WERI-Rb-1 (cell line): ENCODE results near the gene SYNDIG1L.

ENCODE experiments used
- DNase-seq: peaks from one replicate; pipeline ENCODE4 v3.0.0-alpha.2; 2020
- H3K27ac ChIP-seq: fragments of 250-450 bp; sonication (Bioruptor Pico); 2 replicates; pipeline ENCODE4 v1.5.1; 2020; ENCODE audit warnings: mild to moderate bottlenecking, moderate library complexity
- H3K27me3 ChIP-seq: fragments of 250-450 bp; sonication (Bioruptor Pico); 2 replicates; pipeline ENCODE4 v1.5.1; 2021; ENCODE audit warnings: mild to moderate bottlenecking, low read depth, moderate library complexity; ENCODE audit not compliant: insufficient read depth, severe bottlenecking
- H3K36me3 ChIP-seq: fragments of 250-450 bp; sonication (Bioruptor Pico); 2 replicates; pipeline ENCODE4 v1.5.1; 2020; ENCODE audit warnings: mild to moderate bottlenecking, moderate library complexity
- H3K4me3 ChIP-seq: 2 replicates; pipeline ENCODE4 v1.5.1; 2011; ENCODE audit warnings: low read depth, mild to moderate bottlenecking, control low read depth, low read length
- H3K9me3 ChIP-seq: fragments of 250-450 bp; sonication (Bioruptor Pico); 2 replicates; pipeline ENCODE4 v1.5.1; 2021; ENCODE audit warnings: mild to moderate bottlenecking, moderate library complexity; ENCODE audit not compliant: severe bottlenecking
- TF ChIP-seq, protein P1 (sequence below): IDR thresholded peaks from 2 replicates; pipeline ENCODE4 v1.5.1; 2011; ENCODE audit warnings: low read depth, mild to moderate bottlenecking, control low read depth, inconsistent platforms, low read length

The SYNDIG1L gene

DNA sequence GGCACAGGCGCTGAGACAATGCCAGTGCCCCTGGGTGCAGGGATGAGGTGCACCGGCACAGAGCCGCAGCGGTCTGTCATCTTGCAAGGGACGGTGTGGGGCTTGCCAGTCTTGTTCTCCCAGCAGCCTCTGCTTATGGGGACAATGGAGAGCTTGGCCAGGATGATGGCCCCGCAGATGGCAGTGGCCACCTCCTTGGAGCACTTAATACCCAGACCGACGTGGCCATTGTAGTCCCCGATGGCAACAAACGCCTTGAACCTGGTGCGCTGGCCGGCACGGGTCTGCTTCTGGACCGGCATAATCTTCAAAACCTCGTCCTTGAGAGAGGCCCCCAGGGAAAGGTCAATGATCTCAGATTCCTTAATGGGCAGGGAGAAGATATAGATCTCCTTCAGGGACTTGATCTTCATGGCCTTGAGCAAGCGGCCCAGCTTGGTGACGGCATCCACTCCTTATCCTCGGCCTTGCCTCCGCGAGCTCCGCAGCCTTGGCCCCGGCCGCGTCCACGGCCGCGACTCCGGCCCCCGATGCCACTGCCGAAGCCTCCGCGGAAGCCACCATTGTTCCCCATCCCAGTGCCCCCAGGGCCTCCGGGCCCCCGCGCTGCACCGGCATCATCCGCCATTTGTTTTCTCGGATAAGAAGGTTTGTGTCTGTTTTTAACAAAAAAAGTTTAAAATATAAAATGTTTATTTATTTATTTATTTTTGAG lies 47.9 kb downstream of the SYNDIG1L start:
- no peak for DNase-seq
- Histone ChIP-seq H3K27ac (no peak overlapping the region), H3K36me3 (no peaks in the 10 kb centered on the region), H3K4me3 (no peak overlapping the region), H3K27me3 (no peaks in the 10 kb centered on the region), H3K9me3 (no peaks in the 10 kb centered on the region)
- TF ChIP-seq, protein P1, sequence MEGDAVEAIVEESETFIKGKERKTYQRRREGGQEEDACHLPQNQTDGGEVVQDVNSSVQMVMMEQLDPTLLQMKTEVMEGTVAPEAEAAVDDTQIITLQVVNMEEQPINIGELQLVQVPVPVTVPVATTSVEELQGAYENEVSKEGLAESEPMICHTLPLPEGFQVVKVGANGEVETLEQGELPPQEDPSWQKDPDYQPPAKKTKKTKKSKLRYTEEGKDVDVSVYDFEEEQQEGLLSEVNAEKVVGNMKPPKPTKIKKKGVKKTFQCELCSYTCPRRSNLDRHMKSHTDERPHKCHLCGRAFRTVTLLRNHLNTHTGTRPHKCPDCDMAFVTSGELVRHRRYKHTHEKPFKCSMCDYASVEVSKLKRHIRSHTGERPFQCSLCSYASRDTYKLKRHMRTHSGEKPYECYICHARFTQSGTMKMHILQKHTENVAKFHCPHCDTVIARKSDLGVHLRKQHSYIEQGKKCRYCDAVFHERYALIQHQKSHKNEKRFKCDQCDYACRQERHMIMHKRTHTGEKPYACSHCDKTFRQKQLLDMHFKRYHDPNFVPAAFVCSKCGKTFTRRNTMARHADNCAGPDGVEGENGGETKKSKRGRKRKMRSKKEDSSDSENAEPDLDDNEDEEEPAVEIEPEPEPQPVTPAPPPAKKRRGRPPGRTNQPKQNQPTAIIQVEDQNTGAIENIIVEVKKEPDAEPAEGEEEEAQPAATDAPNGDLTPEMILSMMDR = no peak

DNA sequence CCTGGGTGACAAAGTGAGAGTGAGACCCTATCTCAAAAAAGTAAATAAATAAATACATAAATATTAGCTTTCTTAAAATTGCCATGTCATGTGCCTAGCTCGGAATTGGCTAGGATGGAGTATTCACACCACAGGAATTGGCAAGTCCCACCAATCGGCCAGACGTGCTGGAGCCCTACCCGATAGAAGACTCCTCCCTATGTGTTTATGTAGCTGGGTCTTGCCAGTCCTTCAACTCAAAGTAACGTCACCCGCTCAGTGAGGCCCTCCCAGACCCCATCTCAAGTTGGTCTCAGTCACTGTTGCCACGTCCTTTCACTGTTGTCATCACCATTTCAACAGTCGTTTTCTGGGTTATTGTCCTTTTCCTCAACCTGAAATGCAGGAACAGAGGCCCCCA lies 57.6 kb downstream of the SYNDIG1L start:
- H3K27ac ChIP-seq = no peak overlapping the region
- H3K4me3 ChIP-seq = no peak overlapping the region
- TF ChIP-seq, protein P1 = no peak
- H3K36me3 ChIP-seq = no peaks in the 10 kb centered on the region
- DNase-seq = no peak
- H3K9me3 ChIP-seq = no peaks in the 10 kb centered on the region
- no peaks in the 10 kb centered on the region for H3K27me3 ChIP-seq

DNA sequence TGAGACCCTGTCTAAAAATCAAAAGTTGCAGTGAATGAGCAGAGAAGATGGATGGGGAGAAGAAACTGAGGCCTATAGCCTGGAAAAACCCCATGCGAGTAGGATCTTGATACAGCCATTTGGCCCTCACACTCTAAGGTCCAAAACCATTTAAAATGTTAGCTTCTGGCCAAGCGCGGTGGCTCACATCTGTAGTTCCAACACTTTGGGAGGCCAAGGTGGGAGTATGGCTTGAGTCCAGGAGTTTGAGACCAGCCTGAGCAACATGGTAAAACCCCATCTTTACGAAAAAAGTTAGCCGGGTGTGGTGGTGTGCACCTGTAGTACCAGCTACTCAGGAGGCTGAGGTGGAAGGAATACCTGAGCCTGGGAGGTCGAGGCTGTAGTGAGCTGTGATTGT lies 58.0 kb downstream of the SYNDIG1L start:
- no peaks in the 10 kb centered on the region for H3K27me3 ChIP-seq
- no peak for DNase-seq

DNA sequence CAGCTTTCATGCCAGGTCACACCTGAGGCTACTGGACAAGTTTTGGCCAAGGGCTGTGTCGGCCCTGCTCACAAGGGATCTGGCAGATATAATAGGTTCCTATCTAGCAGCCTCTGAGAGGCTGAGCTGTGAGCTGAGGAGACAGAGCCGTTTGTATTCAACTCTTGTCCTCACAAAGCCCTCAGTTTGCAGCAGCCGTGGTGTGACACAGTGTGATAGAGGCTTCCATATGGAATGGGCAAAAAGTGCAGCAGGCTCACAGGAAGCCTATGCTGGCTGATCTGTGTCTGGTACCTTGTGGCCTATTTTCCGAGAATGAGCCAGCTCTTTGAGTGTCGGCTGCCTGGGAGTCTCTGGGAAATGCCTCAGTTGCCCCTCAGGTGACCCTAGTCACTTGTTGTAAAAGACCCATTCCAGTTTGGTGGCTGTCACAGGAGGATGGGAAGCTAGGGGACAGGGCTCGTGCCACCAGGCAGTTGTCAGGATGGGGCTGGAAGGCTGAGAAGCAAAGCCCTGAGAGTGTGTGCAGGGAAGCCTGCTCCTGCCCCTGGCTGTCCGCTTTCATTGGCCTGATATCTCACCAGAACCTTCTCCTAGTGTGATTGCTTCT lies 61.6 kb downstream of the SYNDIG1L start:
- no peak overlapping the region for H3K27ac ChIP-seq

More for the DNA sequence above, 58.0 kb downstream of the SYNDIG1L start:
- TF ChIP-seq, protein P1 = no peak
- Histone ChIP-seq H3K36me3 (no peaks in the 10 kb centered on the region), H3K4me3 (no peak overlapping the region), H3K27ac (no peak overlapping the region), H3K9me3 (no peaks in the 10 kb centered on the region)

DNA sequence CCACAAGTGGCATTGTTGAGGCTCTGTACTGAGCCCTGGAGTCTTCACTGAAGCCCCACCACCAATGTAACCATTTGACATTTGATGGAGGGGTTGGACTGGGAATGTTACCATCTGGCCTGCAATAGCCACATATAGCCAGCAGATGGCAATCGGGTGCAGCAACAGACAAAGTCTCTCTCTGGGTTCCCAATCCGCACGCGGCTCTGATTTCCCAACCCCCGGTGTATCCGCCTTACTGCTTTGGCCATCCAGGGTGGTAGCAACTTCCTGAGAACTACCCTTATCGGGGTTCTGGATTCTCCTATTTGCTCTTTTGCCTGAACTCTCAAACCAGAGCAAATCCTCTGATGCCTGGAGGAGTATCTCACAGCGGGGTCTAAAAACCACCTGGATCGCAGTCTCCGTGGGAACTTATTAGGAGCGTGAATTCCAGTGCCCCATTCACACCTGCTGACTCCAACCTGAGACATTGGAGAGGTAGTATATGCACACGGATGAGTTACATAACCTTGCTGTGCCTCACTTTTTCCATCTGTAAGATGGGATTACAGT lies 63.6 kb downstream of the SYNDIG1L start:
- no peak overlapping the region for H3K27ac ChIP-seq
- H3K4me3 ChIP-seq = no peak overlapping the region
- no peaks in the 10 kb centered on the region for H3K27me3 ChIP-seq
- H3K9me3 ChIP-seq = no peaks in the 10 kb centered on the region
- peak; percentile 85 for DNase-seq
- TF ChIP-seq, protein P1 = peak; percentile 93
- H3K36me3 ChIP-seq = no peaks in the 10 kb centered on the region

More for the DNA sequence above, 61.6 kb downstream of the SYNDIG1L start:
- Histone ChIP-seq H3K9me3 (no peaks in the 10 kb centered on the region), H3K36me3 (no peaks in the 10 kb centered on the region), H3K4me3 (no peak overlapping the region), H3K27me3 (no peaks in the 10 kb centered on the region)
- TF ChIP-seq, protein P1 = no peak
- DNase-seq = no peak
